Measurements from ENCODE around the gene SPECC1. TPM values are rescaled to one million over a fixed set of nuclear protein-coding genes. Genes with fewer than 3 reads are reported as not detected.

Gene SPECC1
- total and polyA plus RNA-seq, 9 of the 15 experiments (the other 6 are each of a cell fraction or from before 2014, with no cell fraction given) = 2.4 to 19.6 (median 14.7) TPM

DNA sequence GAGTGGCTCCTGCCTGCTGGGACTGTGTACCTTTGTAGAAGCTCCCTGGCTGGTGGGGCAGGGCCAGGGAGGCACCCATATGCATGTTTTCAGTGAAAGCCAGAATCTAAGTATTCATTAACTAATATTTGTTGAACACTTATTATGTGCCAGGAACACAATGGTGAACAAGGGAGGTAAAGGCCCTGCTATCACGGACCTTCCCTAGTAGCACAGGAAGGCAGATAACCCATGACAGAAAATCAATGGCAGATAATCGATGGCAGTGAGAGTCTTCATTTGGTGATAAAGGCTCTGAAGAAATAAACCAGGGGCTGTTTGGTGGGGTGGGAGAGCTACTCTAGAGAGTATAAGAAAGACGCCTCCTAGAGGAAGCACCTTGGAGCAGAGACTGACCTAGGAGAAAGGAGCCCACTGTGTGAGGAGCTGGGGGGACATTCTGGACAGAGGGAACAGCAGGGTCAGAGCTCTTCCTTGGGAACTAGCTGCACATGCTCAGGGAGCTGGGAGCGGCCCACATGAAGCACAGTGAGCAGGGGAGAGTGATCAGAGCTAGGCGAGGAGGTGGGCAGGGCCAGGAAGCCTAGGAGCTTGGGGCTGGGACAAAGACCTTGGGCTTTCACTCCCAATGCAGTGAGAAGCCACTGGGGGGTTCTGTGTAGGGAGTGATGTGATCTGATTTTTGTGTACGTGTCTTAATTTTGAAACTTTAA lies 78.5 kb downstream of the SPECC1 start:
- no peak for FAIRE-seq
- Histone ChIP-seq H2AFZ (ENCODE audit: low read depth, low read length) (no peak overlapping the region), H4K20me1 (replicated peaks; ENCODE audit: control insufficient read depth, insufficient read depth, low read length) (no peaks in the 10 kb centered on the region), H3K27ac (ENCODE audit: extremely low read depth, low read depth, low read length) (no peak overlapping the region), H3K4me1 (replicated peaks in 1 of 2; ENCODE audit: control insufficient read depth in 2 of 2, insufficient read depth in 2 of 2, low read length in 2 of 2) (no peaks in the 10 kb centered on the region; a peak in 3 of 5 replicates), H3K36me3 (ENCODE audit: control insufficient read depth, insufficient read depth, low read length) (no peaks in the 10 kb centered on the region), H3K27me3 (ENCODE audit: control insufficient read depth in 2 of 2, insufficient read depth in 2 of 2, low read length in 2 of 2) (no peaks in the 10 kb centered on the region), H3K4me3 (no peak overlapping the region), H3K79me2 (ENCODE audit: control insufficient read depth, insufficient read depth, low read length) (no peaks in the 10 kb centered on the region), H3K9ac (ENCODE audit: insufficient read depth in 1 of 2, low read depth in 2 of 2, low read length in 2 of 2) (no peak overlapping the region), H3K9me3 (replicated peaks; ENCODE audit: control insufficient read depth, insufficient read depth, low read depth, low read length) (no peaks in the 10 kb centered on the region), H3K4me2 (ENCODE audit: insufficient read depth, low read length) (no peak overlapping the region), H3K9me1 (ENCODE audit: control insufficient read depth, insufficient read depth, low read length) (no peaks in the 10 kb centered on the region)
- in situ Hi-C loops (cut with MboI) (no loop called here), intact Hi-C loops (cut with micrococcal nuclease) (no loop called here)
- POLR2A ChIA-PET = no interaction called here
- no peak for DNase-seq (ENCODE audit: extremely low read depth in 1 of 4, low spot score in 3 of 4)
- CTCF ChIA-PET (ENCODE audit: low intra/inter-chr PET ratio) = no interaction called here
- BruUV-seq (replicated peaks) = no TSS peak
- WGBS (ENCODE audit: insufficient coverage, low coverage, missing lambda C conversion rate) = 33% methylated on average over 5 of the region's 6 CpGs
- ATAC-seq = no peak
- TF ChIP-seq POLR2B (IDR thresholded peaks at IDR 0.05; ENCODE audit: low read depth, partially characterized antibody) (no peak), DACH1 (IDR thresholded peaks at IDR 0.05; ENCODE audit: partially characterized antibody) (no peak), ESRRA (IDR thresholded peaks at IDR 0.05; ENCODE audit: borderline replicate concordance, low read depth) (no peak), ZNF586 (CRISPR knock-in tag; conservative IDR thresholded peaks at IDR 0.05) (no peak), FOXK2 (conservative IDR thresholded peaks at IDR 0.05 in 1 of 2, IDR thresholded peaks at IDR 0.05 in 1 of 2; ENCODE audit: low read depth in 2 of 2) (no peak), ZNF253 (CRISPR knock-in tag; conservative IDR thresholded peaks at IDR 0.05) (no peak), SRSF3 (IDR thresholded peaks at IDR 0.05; ENCODE audit: insufficient read depth, low read length) (no peak), HNRNPLL (IDR thresholded peaks at IDR 0.05; ENCODE audit: low read depth, low read length, poor library complexity, severe bottlenecking) (no peak), KLF16 (IDR thresholded peaks at IDR 0.05) (no peak), ZNF124 (CRISPR knock-in tag; IDR thresholded peaks at IDR 0.05) (no peak), ZNF408 (CRISPR knock-in tag; IDR thresholded peaks at IDR 0.05; ENCODE audit: low read depth) (no peak), POLR2AphosphoS2 (IDR thresholded peaks at IDR 0.05; ENCODE audit: low read length) (no peak), ZFX (CRISPR knock-in tag; IDR thresholded peaks at IDR 0.05) (no peak), PRPF4 (IDR thresholded peaks at IDR 0.05; ENCODE audit: insufficient read depth, low read depth, low read length, poor library complexity, severe bottlenecking) (no peak), CHD1 (IDR thresholded peaks at IDR 0.05; ENCODE audit: low read length) (no peak)
